GM12878 (cell line): Measurements from ENCODE around the gene CLNK. TPM values are rescaled to one million over a fixed set of nuclear protein-coding genes. Genes with fewer than 3 reads are reported as not detected.

ENCODE experiments used
- ATAC-seq: fragments of 200-7000 bp; cut with Tn5 transposase; 3 replicates; pipeline ENCODE4 v1.9.1; 2020; ENCODE audit warnings: mild to moderate bottlenecking, moderate library complexity
- BruUV-seq: library from RNA; stranded (reverse); fragments of 400-500 nt; replicated peaks from 2 replicates; lab custom pipeline; 2021; lab: Mats Ljungman, UMichigan
- CTCF ChIA-PET: fragments of 300-600 bp; sonication (Branson Sonifier 250); formaldehyde crosslinking; extraction: SDS; loops from one replicate; lab custom pipeline; 2021; ENCODE audit warnings: inconsistent platforms; lab: Yijun Ruan, JAX
- POLR2A ChIA-PET: fragments of 350-600 bp; formaldehyde crosslinking; extraction: SDS; loops from one replicate; lab custom pipeline; 2021; ENCODE audit warnings: inconsistent platforms; lab: Charles Lee
- RAD21 ChIA-PET: fragments of 300-600 bp; sonication (Branson Sonifier 250); formaldehyde crosslinking; loops from one replicate; lab custom pipeline; 2023; ENCODE audit warnings: antibody characterized with exemption; ENCODE audit not compliant: unreplicated experiment; lab: Charles Lee
- SMC1A ChIA-PET: fragments of 300-600 bp; sonication (Branson Sonifier 250); formaldehyde crosslinking; loops from one replicate; lab custom pipeline; 2023; ENCODE audit not compliant: unreplicated experiment, uncharacterized antibody; lab: Charles Lee
- DNase-seq: peaks from one replicate; pipeline ENCODE4 v3.0.0-alpha.2; 2011; ENCODE audit warnings: low read depth, low spot score
- FAIRE-seq: peaks from 3 replicates; lab custom pipeline; 2011; peaks lifted over from hg19 to GRCh38; lab: Jason Lieb, UNC
- H2AFZ ChIP-seq: 2 replicates; pipeline ENCODE4 v1.6.0; 2011; ENCODE audit warnings: low read depth, low read length, control low read depth; ENCODE audit not compliant: control insufficient read depth
- H3K27ac ChIP-seq: 2 replicates; pipeline ENCODE4 v1.5.1; 2011; ENCODE audit warnings: control low read depth; ENCODE audit not compliant: control insufficient read depth, insufficient read depth
- H3K27me3 ChIP-seq, 2 experiments: replicated peaks in 1 of 2; 2 replicates each; pipeline versions ENCODE4 v1.6.0 to v1.6.1; 2011; ENCODE audit warnings: low read length in 1 of 2; ENCODE audit not compliant: control insufficient read depth in 2 of 2, insufficient read depth in 2 of 2
- H3K36me3 ChIP-seq, 2 experiments: 2 replicates each; pipeline ENCODE4 v1.5.1; 2011; ENCODE audit warnings: low read length in 1 of 2; ENCODE audit not compliant: control insufficient read depth in 2 of 2, insufficient read depth in 2 of 2
- H3K4me1 ChIP-seq: 2 replicates; pipeline ENCODE4 v1.6.1; 2011; ENCODE audit warnings: mild to moderate bottlenecking, low read length, moderate library complexity, mixed read lengths; ENCODE audit not compliant: control insufficient read depth, insufficient read depth
- H3K4me2 ChIP-seq: 2 replicates; pipeline ENCODE4 v1.6.0; 2011; ENCODE audit warnings: control low read depth; ENCODE audit not compliant: control insufficient read depth, insufficient read depth
- H3K4me3 ChIP-seq: fragments of 200-600 bp; sonication (generic); 2 replicates; pipeline ENCODE4 v1.5.1; 2016
- H3K79me2 ChIP-seq: 2 replicates; pipeline ENCODE4 v1.6.0; 2011; ENCODE audit warnings: low read length; ENCODE audit not compliant: control insufficient read depth, insufficient read depth
- H3K9ac ChIP-seq: 2 replicates; pipeline ENCODE4 v1.8.0; 2011; ENCODE audit warnings: low read length, control low read depth, mixed read lengths; ENCODE audit not compliant: control insufficient read depth, insufficient read depth
- H3K9me3 ChIP-seq: replicated peaks from 3 replicates; pipeline ENCODE4 v1.5.1; 2011; ENCODE audit warnings: mild to moderate bottlenecking, low read length; ENCODE audit not compliant: control insufficient read depth, insufficient read depth
- H4K20me1 ChIP-seq: 2 replicates; pipeline ENCODE4 v1.6.0; 2011; ENCODE audit not compliant: control insufficient read depth, insufficient read depth
- E4F1 ChIP-seq: fragments of 450-650 bp; IDR thresholded peaks from 2 replicates; pipeline ENCODE4 v1.6.1; 2018; ENCODE audit warnings: borderline replicate concordance, mild to moderate bottlenecking; ENCODE audit not compliant: partially characterized antibody
- HCFC1 ChIP-seq: fragments of 150-350 bp; IDR thresholded peaks from 2 replicates; pipeline ENCODE4 v1.6.1; 2014; ENCODE audit warnings: low read length
- JUNB ChIP-seq: IDR thresholded peaks from 2 replicates; pipeline ENCODE4 v1.6.1; 2016; ENCODE audit warnings: antibody characterized with exemption, mild to moderate bottlenecking
- MEF2B ChIP-seq: fragments of 450-650 bp; IDR thresholded peaks from 2 replicates; pipeline ENCODE4 v1.6.1; 2018; ENCODE audit warnings: mild to moderate bottlenecking, moderate library complexity; ENCODE audit not compliant: partially characterized antibody, poor library complexity, severe bottlenecking
- RAD51 ChIP-seq: fragments of 450-650 bp; IDR thresholded peaks from 2 replicates; pipeline ENCODE4 v1.6.1; 2016; ENCODE audit warnings: moderate library complexity, mild to moderate bottlenecking, inconsistent platforms
- TCF3 ChIP-seq: IDR thresholded peaks from 2 replicates; pipeline ENCODE4 v1.6.1; 2012; ENCODE audit warnings: low read depth, mild to moderate bottlenecking, low read length, borderline replicate concordance; ENCODE audit not compliant: insufficient read depth
- ZBED1 ChIP-seq: IDR thresholded peaks from 2 replicates; pipeline ENCODE4 v1.6.1; 2016; ENCODE audit warnings: borderline replicate concordance
- WGBS: methylation state at CpG from one replicate; pipeline ENCODE4 v1.1.6; 2016; ENCODE audit warnings: low lambda C conversion rate; ENCODE audit not compliant: insufficient replicate concordance, insufficient coverage; ENCODE audit errors: missing lambda C conversion rate; 5-methylcytosine and 5-hydroxymethylcytosine counted together
- in situ Hi-C: fragments of 300-500 bp; cut with MboI; formaldehyde crosslinking; loops from 9 replicates; pipeline ENCODE4 v1.14.3; 2018; ENCODE audit warnings: mixed read lengths
- intact Hi-C: fragments of 100-400 bp; cut with micrococcal nuclease; formaldehyde crosslinking; loops from one replicate; pipeline ENCODE4 v1.14.2; 2022; ENCODE audit not compliant: unreplicated experiment
- polyA plus RNA-seq, 11 experiments: library from polyadenylated mRNA; depleted of rRNA in 4 of 11; unstranded in 6 of 11; stranded (reverse) in 5 of 11; fragments of >200 nt; fragmentation: Nextera tagmentation in 4 of 11; fragmentation: Illumina TruSeq in 1 of 11; extraction: Ambion mirVana in 4 of 11; extraction: Trizol in 1 of 11; gene quantifications; 1 replicate in 1 of 11; 2 replicates in 10 of 11; pipeline versions ENCODE4 v1.2.1 to v1.2.3, GENCODE V29; 2011 to 2016; ENCODE audit warnings: inconsistent platforms in 2 of 11, missing spikeins in 2 of 11, low read depth in 1 of 11
- total RNA-seq, 4 experiments: library from RNA; depleted of rRNA in 3 of 4; stranded (reverse); fragments of >200 nt in 3 of 4; fragmentation: Illumina TruSeq in 1 of 4; extraction: Trizol in 1 of 4; gene quantifications; 2 replicates each; pipeline versions ENCODE4 v1.2.1 to v1.2.3, GENCODE V29; 2013 to 2021
- TF ChIP-seq, protein P1 (sequence below): fragments of 450-650 bp; formaldehyde crosslinking; IDR thresholded peaks from 2 replicates; pipeline ENCODE4 v1.4.0; 2020; ENCODE audit warnings: mild to moderate bottlenecking, moderate library complexity
- TF ChIP-seq, protein P2 (sequence below): fragments of 450-650 bp; IDR thresholded peaks from 2 replicates; pipeline ENCODE4 v1.6.1; 2017; ENCODE audit warnings: mild to moderate bottlenecking, low read depth, inconsistent platforms; ENCODE audit not compliant: poor library complexity, severe bottlenecking

CLNK gene
- total and polyA plus RNA-seq, 10 of the 15 experiments (the other 5 are each of a cell fraction or from before 2014, with no cell fraction given): 2.1 to 14.3 (median 2.7) TPM

DNA sequence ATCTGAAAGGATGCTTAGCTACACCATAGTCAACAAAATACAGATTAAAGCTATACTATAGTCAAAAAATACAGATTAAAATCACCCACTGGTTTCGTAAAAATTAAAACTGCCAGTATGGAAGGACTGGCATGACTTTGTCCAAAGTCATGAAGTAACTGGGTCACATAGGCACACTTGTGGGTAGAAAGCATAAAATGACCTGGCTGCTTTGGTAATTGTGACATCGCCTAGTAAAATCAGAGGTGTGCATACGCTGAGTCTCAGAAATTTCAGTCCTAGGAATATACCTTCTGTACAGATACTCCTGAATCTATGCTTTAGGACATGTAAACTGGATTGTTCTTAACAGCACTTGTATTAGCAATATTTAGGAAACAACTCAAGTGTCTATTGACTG, 28.1 kb downstream of the CLNK start:
- in situ Hi-C loops (no loop called here), intact Hi-C loops (no loop called here)
- H3K36me3 ChIP-seq: no peaks in the 10 kb centered on the region
- ATAC-seq (peak; percentile 22; the same call in 2 of the 3 replicates), DNase-seq (no peak), FAIRE-seq (peak; percentile 57)
- H3K27me3 ChIP-seq: no peaks in the 10 kb centered on the region
- no peaks in the 10 kb centered on the region; the same call in 2 of the 3 replicates for H3K9me3 ChIP-seq
- no peak overlapping the region for H3K4me2 ChIP-seq
- TF ChIP-seq, protein P1, sequence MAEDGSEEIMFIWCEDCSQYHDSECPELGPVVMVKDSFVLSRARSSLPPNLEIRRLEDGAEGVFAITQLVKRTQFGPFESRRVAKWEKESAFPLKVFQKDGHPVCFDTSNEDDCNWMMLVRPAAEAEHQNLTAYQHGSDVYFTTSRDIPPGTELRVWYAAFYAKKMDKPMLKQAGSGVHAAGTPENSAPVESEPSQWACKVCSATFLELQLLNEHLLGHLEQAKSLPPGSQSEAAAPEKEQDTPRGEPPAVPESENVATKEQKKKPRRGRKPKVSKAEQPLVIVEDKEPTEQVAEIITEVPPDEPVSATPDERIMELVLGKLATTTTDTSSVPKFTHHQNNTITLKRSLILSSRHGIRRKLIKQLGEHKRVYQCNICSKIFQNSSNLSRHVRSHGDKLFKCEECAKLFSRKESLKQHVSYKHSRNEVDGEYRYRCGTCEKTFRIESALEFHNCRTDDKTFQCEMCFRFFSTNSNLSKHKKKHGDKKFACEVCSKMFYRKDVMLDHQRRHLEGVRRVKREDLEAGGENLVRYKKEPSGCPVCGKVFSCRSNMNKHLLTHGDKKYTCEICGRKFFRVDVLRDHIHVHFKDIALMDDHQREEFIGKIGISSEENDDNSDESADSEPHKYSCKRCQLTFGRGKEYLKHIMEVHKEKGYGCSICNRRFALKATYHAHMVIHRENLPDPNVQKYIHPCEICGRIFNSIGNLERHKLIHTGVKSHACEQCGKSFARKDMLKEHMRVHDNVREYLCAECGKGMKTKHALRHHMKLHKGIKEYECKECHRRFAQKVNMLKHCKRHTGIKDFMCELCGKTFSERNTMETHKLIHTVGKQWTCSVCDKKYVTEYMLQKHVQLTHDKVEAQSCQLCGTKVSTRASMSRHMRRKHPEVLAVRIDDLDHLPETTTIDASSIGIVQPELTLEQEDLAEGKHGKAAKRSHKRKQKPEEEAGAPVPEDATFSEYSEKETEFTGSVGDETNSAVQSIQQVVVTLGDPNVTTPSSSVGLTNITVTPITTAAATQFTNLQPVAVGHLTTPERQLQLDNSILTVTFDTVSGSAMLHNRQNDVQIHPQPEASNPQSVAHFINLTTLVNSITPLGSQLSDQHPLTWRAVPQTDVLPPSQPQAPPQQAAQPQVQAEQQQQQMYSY (CRISPR knock-in tag): no peak
- no peak for TF ChIP-seq HCFC1
- no peak for TF ChIP-seq RAD51
- TF ChIP-seq, protein P2, sequence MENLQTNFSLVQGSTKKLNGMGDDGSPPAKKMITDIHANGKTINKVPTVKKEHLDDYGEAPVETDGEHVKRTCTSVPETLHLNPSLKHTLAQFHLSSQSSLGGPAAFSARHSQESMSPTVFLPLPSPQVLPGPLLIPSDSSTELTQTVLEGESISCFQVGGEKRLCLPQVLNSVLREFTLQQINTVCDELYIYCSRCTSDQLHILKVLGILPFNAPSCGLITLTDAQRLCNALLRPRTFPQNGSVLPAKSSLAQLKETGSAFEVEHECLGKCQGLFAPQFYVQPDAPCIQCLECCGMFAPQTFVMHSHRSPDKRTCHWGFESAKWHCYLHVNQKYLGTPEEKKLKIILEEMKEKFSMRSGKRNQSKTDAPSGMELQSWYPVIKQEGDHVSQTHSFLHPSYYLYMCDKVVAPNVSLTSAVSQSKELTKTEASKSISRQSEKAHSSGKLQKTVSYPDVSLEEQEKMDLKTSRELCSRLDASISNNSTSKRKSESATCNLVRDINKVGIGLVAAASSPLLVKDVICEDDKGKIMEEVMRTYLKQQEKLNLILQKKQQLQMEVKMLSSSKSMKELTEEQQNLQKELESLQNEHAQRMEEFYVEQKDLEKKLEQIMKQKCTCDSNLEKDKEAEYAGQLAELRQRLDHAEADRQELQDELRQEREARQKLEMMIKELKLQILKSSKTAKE: no peak
- TF ChIP-seq MEF2B: no peak
- TF ChIP-seq TCF3: no peak
- TF ChIP-seq E4F1: no peak
- TF ChIP-seq JUNB: no peak
- no peak for TF ChIP-seq ZBED1
- no peak overlapping the region for H2AFZ ChIP-seq
- no peaks in the 10 kb centered on the region for H4K20me1 ChIP-seq
- ChIA-PET POLR2A (interaction anchor here (0.6 to 1.0 kb wide), 5 partner anchors 8 to 429 kb away, joined by 3 to 5 read pairs (median 4); no protein-coding TSS in a partner anchor), RAD21 (interaction anchor here (0.9 to 1.7 kb wide), 5 partner anchors 9 to 90 kb away, joined by 3 to 4 read pairs (median 3); no protein-coding TSS in a partner anchor), CTCF (interaction anchor here (0.6 to 1.2 kb wide), 5 partner anchors 13 to 649 kb away, joined by 3 to 5 read pairs (median 4); no protein-coding TSS in a partner anchor), SMC1A (interaction anchor here (0.9 to 2.6 kb wide), 10 partner anchors 8 to 703 kb away, joined by 3 to 15 read pairs (median 3); no protein-coding TSS in a partner anchor)
- no peaks in the 10 kb centered on the region for H3K79me2 ChIP-seq
- no peak overlapping the region for H3K27ac ChIP-seq
- no peaks in the 10 kb centered on the region for H3K4me1 ChIP-seq
- WGBS: 98% methylated on average over 3 of the region's 3 CpGs
- no peak overlapping the region for H3K9ac ChIP-seq
- H3K4me3 ChIP-seq: no peak overlapping the region
- no TSS peak for BruUV-seq
